Measurements from ENCODE around the gene FCF1. TPM values are rescaled to one million over a fixed set of nuclear protein-coding genes. Genes with fewer than 3 reads are reported as not detected.

FCF1 gene
- total and polyA plus RNA-seq, 11 donors = 4.3 to 46.2 (median 36.7) TPM

GRCh38 chr14:74723134-74723533, 10.2 kb downstream of the FCF1 start:
- Histone ChIP-seq H3K27me3 (no peaks in the 10 kb centered on the region), H3K4me3 (no peak overlapping the region), H3K4me1 (no peaks in the 10 kb centered on the region), H3K36me3 (peaks cover 0 to 77% (median 72%) of the 10 kb centered on the region in 9 donors), H3K9me3 (no peaks in the 10 kb centered on the region), H3K27ac (no peak overlapping the region)
- TF ChIP-seq CTCF (IDR thresholded peaks at IDR 0.05) = no peak
- TF ChIP-seq POLR2A (IDR thresholded peaks at IDR 0.05) = no peak
- DNase-seq (no peak), ATAC-seq (no peak)
- 94 to 98% (median 96%) methylated on average over 3 of the region's 3 CpGs for WGBS, 4 donors
- intact Hi-C loops (cut with DNase I) = no loop called here

DNA sequence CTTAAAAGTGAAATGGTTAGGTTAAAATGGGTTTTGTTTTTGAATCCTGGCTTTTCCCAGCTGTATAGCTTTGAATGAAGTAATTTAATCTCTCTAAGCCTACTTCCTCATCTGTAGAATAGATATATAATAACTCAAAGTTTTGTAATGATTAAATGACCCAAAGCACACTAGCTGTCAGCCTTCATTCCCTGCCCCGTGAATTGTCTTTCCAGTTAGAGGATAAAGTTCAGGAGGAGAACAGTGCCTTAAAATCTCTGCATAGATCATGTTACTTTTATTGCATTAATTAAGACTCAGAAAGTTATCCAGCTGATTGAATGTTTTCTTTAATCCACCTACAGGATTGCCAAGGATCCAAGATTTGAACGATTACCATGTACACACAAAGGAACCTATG, 19.4 kb downstream of the FCF1 start:
- TF ChIP-seq POLR2A (IDR thresholded peaks at IDR 0.05) = no peak
- no peak for TF ChIP-seq CTCF (IDR thresholded peaks at IDR 0.05)
- no peak overlapping the region for H3K4me3 ChIP-seq
- no peaks in the 10 kb centered on the region for H3K4me1 ChIP-seq
- intact Hi-C loops (cut with DNase I) = no loop called here
- WGBS, 4 donors = 91 to 94% (median 93%) methylated on average over 2 of the region's 2 CpGs
- ATAC-seq (no peak), DNase-seq (no peak)
- H3K27ac ChIP-seq = no peak overlapping the region
- H3K9me3 ChIP-seq = no peaks in the 10 kb centered on the region
- peaks cover 0 to 71% (median 63%) of the 10 kb centered on the region in 9 donors for H3K36me3 ChIP-seq
- H3K27me3 ChIP-seq = no peaks in the 10 kb centered on the region

DNA sequence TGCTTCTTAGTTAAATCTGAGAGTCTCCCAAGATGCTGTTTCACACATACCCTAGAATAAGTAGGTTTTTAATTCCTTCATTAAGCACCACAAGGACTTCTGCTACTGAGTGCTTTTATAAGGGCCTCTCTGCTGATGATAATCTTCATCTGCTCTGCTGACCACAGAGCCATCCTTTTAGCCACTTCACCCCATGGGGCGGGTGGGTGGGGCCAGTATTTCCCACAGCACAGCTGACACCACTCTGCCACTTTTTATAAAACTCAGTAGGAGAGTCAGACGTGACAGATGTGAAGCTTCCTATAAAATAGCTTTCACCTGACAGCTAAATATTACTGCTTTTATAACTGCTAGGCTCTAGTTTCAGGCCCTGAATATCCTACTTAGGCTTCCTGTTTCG, 20.3 kb downstream of the FCF1 start:
- DNase-seq (no peak), ATAC-seq (no peak)
- Histone ChIP-seq H3K4me3 (no peak overlapping the region), H3K9me3 (no peaks in the 10 kb centered on the region), H3K27ac (no peak overlapping the region), H3K36me3 (peaks cover 0 to 76% (median 69%) of the 10 kb centered on the region in 9 donors), H3K4me1 (no peaks in the 10 kb centered on the region), H3K27me3 (no peaks in the 10 kb centered on the region)
- intact Hi-C loops (cut with DNase I) = no loop called here
- WGBS, 4 donors = 88 to 93% (median 91%) methylated on average over 3 of the region's 3 CpGs
- TF ChIP-seq CTCF (IDR thresholded peaks at IDR 0.05) = no peak
- no peak for TF ChIP-seq POLR2A (IDR thresholded peaks at IDR 0.05)

- H3K36me3 ChIP-seq = peaks cover 0 to 87% (median 83%) of the 10 kb centered on the region in 9 donors
- intact Hi-C loops (cut with DNase I) = no loop called here
- ATAC-seq = no peak
- no peaks in the 10 kb centered on the region for H3K27me3 ChIP-seq
- WGBS, 4 donors = 94 to 98% (median 95%) methylated on average over 4 of the region's 4 CpGs
- DNase-seq = no peak
- no peak overlapping the region for H3K27ac ChIP-seq
- no peak overlapping the region for H3K4me3 ChIP-seq
- no peaks in the 10 kb centered on the region for H3K9me3 ChIP-seq
- no peaks in the 10 kb centered on the region for H3K4me1 ChIP-seq
- TF ChIP-seq POLR2A (IDR thresholded peaks at IDR 0.05) = no peak
- TF ChIP-seq CTCF (IDR thresholded peaks at IDR 0.05) = no peak
Observed at GRCh38 chr14:74735125-74735524, 22.2 kb downstream of the FCF1 start.
